Measurements from ENCODE around the gene PACSIN2. TPM values are rescaled to one million over a fixed set of nuclear protein-coding genes. Genes with fewer than 3 reads are reported as not detected.

The PACSIN2 gene
- total RNA-seq, 1 donor from 2014 or later, result 87.8 TPM

DNA sequence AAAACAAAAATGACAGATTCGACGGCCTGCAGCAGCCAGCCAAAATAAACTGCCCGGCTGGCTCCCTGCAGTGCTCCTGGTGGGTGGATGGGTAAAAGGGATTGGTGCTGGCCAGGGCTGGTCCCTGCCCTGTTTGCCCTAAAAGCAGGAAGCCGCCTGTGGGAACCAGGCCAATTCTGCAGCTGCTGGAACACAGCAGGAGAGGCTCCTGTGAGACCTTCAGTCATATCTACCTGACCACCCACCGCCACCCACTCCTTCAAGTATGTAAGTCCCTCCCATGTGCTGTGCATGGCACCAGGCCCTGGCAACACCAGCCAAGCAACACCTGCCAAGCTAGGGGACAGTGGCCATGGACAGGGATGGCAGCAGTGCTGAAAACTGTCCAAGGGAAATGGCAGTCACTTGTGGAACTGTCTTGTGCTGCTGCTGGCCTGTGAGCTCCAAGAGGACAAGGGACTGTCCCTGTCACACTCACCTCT is 109.2 kb downstream of the PACSIN2 start:
- no peaks in the 10 kb centered on the region for H3K27me3 ChIP-seq (ENCODE audit: insufficient read depth, low read length)
- Mint-ChIP-seq H3K4me1 (ENCODE audit: low read depth, unreplicated experiment) (peaks cover 3% of the 10 kb centered on the region), H3K9me3 (ENCODE audit: unreplicated experiment) (no peaks in the 10 kb centered on the region), H3K36me3 (ENCODE audit: low read depth, unreplicated experiment) (peaks cover 25% of the 10 kb centered on the region), H3K27ac (ENCODE audit: unreplicated experiment) (no peak overlapping the region), H3K4me3 (ENCODE audit: unreplicated experiment) (no peak overlapping the region), H3K27me3 (ENCODE audit: low read depth, unreplicated experiment) (no peaks in the 10 kb centered on the region)
- peaks cover 58% of the 10 kb centered on the region for H3K79me2 ChIP-seq (ENCODE audit: insufficient read depth, low read length)
- peaks cover 93% of the 10 kb centered on the region for H4K20me1 ChIP-seq (ENCODE audit: insufficient read depth, low read length)
- no peak overlapping the region for H3K4me3 ChIP-seq (ENCODE audit: insufficient read depth, low read depth, low read length)
- H2AFZ ChIP-seq (ENCODE audit: low read depth, low read length), result no peak overlapping the region
- peaks cover 3% of the 10 kb centered on the region for H3K36me3 ChIP-seq (ENCODE audit: insufficient read depth, low read length)
- H3K9ac ChIP-seq (ENCODE audit: low read length), result no peak overlapping the region
- FAIRE-seq (no peak), DNase-seq (ENCODE audit: low read depth) (no peak)
- no peaks in the 10 kb centered on the region for H3K9me3 ChIP-seq (ENCODE audit: insufficient read depth, low read depth, low read length)
- no peak overlapping the region for H3K27ac ChIP-seq (ENCODE audit: low read depth, low read length)
- TF ChIP-seq, protein P1, sequence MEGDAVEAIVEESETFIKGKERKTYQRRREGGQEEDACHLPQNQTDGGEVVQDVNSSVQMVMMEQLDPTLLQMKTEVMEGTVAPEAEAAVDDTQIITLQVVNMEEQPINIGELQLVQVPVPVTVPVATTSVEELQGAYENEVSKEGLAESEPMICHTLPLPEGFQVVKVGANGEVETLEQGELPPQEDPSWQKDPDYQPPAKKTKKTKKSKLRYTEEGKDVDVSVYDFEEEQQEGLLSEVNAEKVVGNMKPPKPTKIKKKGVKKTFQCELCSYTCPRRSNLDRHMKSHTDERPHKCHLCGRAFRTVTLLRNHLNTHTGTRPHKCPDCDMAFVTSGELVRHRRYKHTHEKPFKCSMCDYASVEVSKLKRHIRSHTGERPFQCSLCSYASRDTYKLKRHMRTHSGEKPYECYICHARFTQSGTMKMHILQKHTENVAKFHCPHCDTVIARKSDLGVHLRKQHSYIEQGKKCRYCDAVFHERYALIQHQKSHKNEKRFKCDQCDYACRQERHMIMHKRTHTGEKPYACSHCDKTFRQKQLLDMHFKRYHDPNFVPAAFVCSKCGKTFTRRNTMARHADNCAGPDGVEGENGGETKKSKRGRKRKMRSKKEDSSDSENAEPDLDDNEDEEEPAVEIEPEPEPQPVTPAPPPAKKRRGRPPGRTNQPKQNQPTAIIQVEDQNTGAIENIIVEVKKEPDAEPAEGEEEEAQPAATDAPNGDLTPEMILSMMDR (IDR thresholded peaks at IDR 0.05; ENCODE audit: insufficient read depth, low read depth, low read length), result no peak
- no peak for TF ChIP-seq EZH2 (IDR thresholded peaks at IDR 0.05; ENCODE audit: insufficient read depth, low read length)
- peaks cover 14% of the 10 kb centered on the region for H3K4me1 ChIP-seq (ENCODE audit: insufficient read depth, low read length)
- H3K4me2 ChIP-seq (ENCODE audit: low read length), result peak overlapping the region; percentile 20

DNA sequence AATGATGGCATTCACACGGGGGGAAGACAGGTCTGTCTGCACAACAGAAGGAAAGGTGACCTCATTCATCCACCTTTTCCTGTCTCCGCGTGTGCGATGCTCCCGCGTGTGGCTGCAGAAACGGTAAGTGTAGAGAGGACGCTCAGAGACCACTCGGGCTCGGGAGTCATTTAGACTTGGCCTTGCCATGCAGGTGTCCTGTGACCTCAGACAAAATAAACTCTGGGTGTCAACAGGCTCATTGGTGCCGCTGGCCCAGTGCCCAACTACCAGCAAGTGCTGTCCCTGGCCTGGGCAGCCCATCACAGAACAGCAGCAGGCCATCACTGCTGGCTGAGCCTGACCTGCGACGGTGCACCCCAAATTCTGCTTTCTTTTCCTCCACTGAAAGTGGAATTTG is 109.7 kb downstream of the PACSIN2 start:
- no peak overlapping the region for H3K4me3 ChIP-seq (ENCODE audit: insufficient read depth, low read depth, low read length)
- H3K4me1 Mint-ChIP-seq (ENCODE audit: low read depth, unreplicated experiment), result peaks cover 3% of the 10 kb centered on the region
- H3K4me3 Mint-ChIP-seq (ENCODE audit: unreplicated experiment), result peak overlapping the region; percentile 34
- H3K4me2 ChIP-seq (ENCODE audit: low read length), result peak overlapping the region; percentile 20
- no peaks in the 10 kb centered on the region for H3K9me3 ChIP-seq (ENCODE audit: insufficient read depth, low read depth, low read length)
- H2AFZ ChIP-seq (ENCODE audit: low read depth, low read length), result no peak overlapping the region
- no peak overlapping the region for H3K9ac ChIP-seq (ENCODE audit: low read length)
- H4K20me1 ChIP-seq (ENCODE audit: insufficient read depth, low read length), result peaks cover 92% of the 10 kb centered on the region
- TF ChIP-seq EZH2 (IDR thresholded peaks at IDR 0.05; ENCODE audit: insufficient read depth, low read length), result no peak
- TF ChIP-seq, protein P1 (IDR thresholded peaks at IDR 0.05; ENCODE audit: insufficient read depth, low read depth, low read length), result no peak
- no peaks in the 10 kb centered on the region for H3K27me3 ChIP-seq (ENCODE audit: insufficient read depth, low read length)
- no peak for FAIRE-seq
- peaks cover 58% of the 10 kb centered on the region for H3K79me2 ChIP-seq (ENCODE audit: insufficient read depth, low read length)
- no peaks in the 10 kb centered on the region for H3K27me3 Mint-ChIP-seq (ENCODE audit: low read depth, unreplicated experiment)
- H3K27ac Mint-ChIP-seq (ENCODE audit: unreplicated experiment), result no peak overlapping the region
- peaks cover 3% of the 10 kb centered on the region for H3K36me3 ChIP-seq (ENCODE audit: insufficient read depth, low read length)
- H3K4me1 ChIP-seq (ENCODE audit: insufficient read depth, low read length), result peaks cover 14% of the 10 kb centered on the region
- DNase-seq (ENCODE audit: low read depth), result no peak
- H3K9me3 Mint-ChIP-seq (ENCODE audit: unreplicated experiment), result no peaks in the 10 kb centered on the region
- peaks cover 25% of the 10 kb centered on the region for H3K36me3 Mint-ChIP-seq (ENCODE audit: low read depth, unreplicated experiment)
- no peak overlapping the region for H3K27ac ChIP-seq (ENCODE audit: low read depth, low read length)

- Mint-ChIP-seq H3K9me3 (ENCODE audit: unreplicated experiment) (no peaks in the 10 kb centered on the region), H3K4me1 (ENCODE audit: low read depth, unreplicated experiment) (peaks cover 3% of the 10 kb centered on the region), H3K27me3 (ENCODE audit: low read depth, unreplicated experiment) (no peaks in the 10 kb centered on the region), H3K36me3 (ENCODE audit: low read depth, unreplicated experiment) (peaks cover 32% of the 10 kb centered on the region), H3K27ac (ENCODE audit: unreplicated experiment) (peak overlapping the region; percentile 6), H3K4me3 (ENCODE audit: unreplicated experiment) (no peak overlapping the region)
- Histone ChIP-seq H3K4me2 (ENCODE audit: low read length) (no peak overlapping the region), H4K20me1 (ENCODE audit: insufficient read depth, low read length) (peaks cover 96% of the 10 kb centered on the region), H2AFZ (ENCODE audit: low read depth, low read length) (no peak overlapping the region), H3K36me3 (ENCODE audit: insufficient read depth, low read length) (peaks cover 3% of the 10 kb centered on the region), H3K9ac (ENCODE audit: low read length) (no peak overlapping the region), H3K4me1 (ENCODE audit: insufficient read depth, low read length) (peaks cover 14% of the 10 kb centered on the region), H3K9me3 (ENCODE audit: insufficient read depth, low read depth, low read length) (no peaks in the 10 kb centered on the region), H3K4me3 (ENCODE audit: insufficient read depth, low read depth, low read length) (no peak overlapping the region), H3K27me3 (ENCODE audit: insufficient read depth, low read length) (no peaks in the 10 kb centered on the region), H3K27ac (ENCODE audit: low read depth, low read length) (no peak overlapping the region), H3K79me2 (ENCODE audit: insufficient read depth, low read length) (peaks cover 62% of the 10 kb centered on the region)
- FAIRE-seq (no peak), DNase-seq (ENCODE audit: low read depth) (no peak)
- no peak for TF ChIP-seq EZH2 (IDR thresholded peaks at IDR 0.05; ENCODE audit: insufficient read depth, low read length)
- TF ChIP-seq, protein P1 (IDR thresholded peaks at IDR 0.05; ENCODE audit: insufficient read depth, low read depth, low read length), result no peak
Measured at GRCh38 chr22:42904050-42904449, 110.9 kb downstream of the PACSIN2 start.

All from astrocyte (in vitro differentiated cells and primary cell).